Measurements from ENCODE around the gene LTBP1. TPM values are rescaled to one million over a fixed set of nuclear protein-coding genes. Genes with fewer than 3 reads are reported as not detected.
A peak's percentile ranks its signal among the peaks of the same experiment; 100 is the strongest.

LTBP1 gene, protein sequence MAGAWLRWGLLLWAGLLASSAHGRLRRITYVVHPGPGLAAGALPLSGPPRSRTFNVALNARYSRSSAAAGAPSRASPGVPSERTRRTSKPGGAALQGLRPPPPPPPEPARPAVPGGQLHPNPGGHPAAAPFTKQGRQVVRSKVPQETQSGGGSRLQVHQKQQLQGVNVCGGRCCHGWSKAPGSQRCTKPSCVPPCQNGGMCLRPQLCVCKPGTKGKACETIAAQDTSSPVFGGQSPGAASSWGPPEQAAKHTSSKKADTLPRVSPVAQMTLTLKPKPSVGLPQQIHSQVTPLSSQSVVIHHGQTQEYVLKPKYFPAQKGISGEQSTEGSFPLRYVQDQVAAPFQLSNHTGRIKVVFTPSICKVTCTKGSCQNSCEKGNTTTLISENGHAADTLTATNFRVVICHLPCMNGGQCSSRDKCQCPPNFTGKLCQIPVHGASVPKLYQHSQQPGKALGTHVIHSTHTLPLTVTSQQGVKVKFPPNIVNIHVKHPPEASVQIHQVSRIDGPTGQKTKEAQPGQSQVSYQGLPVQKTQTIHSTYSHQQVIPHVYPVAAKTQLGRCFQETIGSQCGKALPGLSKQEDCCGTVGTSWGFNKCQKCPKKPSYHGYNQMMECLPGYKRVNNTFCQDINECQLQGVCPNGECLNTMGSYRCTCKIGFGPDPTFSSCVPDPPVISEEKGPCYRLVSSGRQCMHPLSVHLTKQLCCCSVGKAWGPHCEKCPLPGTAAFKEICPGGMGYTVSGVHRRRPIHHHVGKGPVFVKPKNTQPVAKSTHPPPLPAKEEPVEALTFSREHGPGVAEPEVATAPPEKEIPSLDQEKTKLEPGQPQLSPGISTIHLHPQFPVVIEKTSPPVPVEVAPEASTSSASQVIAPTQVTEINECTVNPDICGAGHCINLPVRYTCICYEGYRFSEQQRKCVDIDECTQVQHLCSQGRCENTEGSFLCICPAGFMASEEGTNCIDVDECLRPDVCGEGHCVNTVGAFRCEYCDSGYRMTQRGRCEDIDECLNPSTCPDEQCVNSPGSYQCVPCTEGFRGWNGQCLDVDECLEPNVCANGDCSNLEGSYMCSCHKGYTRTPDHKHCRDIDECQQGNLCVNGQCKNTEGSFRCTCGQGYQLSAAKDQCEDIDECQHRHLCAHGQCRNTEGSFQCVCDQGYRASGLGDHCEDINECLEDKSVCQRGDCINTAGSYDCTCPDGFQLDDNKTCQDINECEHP (N-terminal part only)
- total RNA-seq (under 1 TPM in 1 of 2 experiments, not detected in 1; 0.06 TPM), total RNA-seq (0 to 2.7 (median 0.39) reads per million in 172 experiments)
- 0.08 TPM for polyA plus RNA-seq (2013, experiment 1 of 2)
- 1.9 TPM for polyA plus RNA-seq (2013, experiment 2 of 2)

DNA sequence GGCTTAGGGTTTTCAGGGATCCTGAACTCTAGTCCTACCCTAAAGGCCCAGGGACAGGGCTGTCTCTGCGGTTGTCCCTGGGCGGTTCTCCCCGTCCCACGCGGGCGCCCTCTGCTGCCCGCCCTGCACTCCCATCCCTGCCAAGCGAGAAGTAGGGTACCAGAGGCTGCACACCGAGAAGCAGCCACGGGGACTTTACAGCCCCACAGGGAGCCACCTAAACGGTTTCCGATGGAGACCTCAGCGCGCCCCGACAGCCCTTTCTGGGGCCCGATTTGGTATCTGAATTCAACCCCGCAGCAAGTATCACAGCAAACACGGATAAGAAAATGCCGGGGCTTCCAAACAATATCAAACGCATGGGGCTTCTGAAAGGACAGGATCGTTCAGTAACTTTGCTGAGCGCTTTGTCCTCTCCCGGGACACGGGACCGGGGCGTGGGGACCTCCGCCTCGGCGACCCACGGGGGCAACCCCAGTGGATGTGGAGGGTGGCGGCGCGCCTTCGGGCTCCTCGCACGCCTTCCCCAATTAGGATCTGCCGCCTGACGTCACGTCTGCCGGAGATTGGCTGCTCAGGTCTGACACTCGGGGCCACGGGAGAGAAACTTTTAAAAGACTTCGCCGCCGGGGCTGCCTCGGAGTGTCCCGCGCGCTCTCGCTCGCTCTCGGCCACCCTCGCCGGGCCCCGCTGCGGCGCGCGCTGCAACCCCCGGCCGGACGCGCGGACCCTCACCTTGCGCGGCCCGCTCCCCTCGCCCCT is at the start of gene LTBP1:
TSS of gene LTBP1 (plus strand) at position 640 of the 762 bp plus-strand sequence. CDS start 372 bp downstream, outside the sequence.
- no peak within 1 kb of the TSS for H3K27ac Mint-ChIP-seq
- peaks cover 23 to 24% of the 10 kb centered on the region in 2 experiments for H3K27me3 ChIP-seq (ENCODE audit: control insufficient read depth in 1 of 2, insufficient read depth in 2 of 2, low read length in 2 of 2)
- POLR2A ChIA-PET = no interaction called here

DNA sequence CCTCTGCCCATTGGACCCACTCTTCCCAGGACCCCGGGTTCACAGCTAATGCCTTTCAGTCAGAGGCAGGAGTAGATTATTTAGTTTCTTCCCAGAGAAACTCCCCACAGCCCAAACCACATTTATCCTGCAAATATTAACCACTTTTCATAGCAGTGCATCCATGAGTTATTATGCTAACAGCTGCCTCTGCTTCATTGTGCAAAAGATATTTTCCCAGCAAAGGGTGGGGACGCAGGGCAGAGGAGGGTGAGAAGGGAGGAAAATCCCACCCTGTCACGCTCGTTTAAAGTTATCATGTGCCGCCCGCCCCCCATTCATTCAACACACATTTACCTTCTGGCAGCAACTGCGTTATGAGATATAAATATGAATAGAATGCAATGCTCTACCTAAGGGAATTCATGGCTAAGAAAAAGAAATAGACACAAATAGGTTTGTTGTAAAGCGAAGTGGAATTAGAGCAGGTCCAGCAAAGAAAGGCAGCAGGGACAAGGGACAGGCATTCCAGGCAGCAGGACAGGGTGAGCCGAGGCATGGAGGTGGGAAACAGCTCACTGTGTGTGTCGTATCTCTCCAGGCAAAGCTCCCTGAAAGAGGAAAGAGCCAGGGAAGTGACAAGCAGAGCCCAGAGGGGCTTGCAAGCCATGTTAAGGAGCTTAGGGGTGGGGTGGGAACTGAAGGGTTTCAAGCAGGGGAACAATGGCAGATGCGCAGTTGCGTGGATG is 46.3 kb upstream of the LTBP1 start:
- Histone ChIP-seq H3K4me3 (ENCODE audit: low read length) (no peak overlapping the region), H3K36me3 (ENCODE audit: insufficient read depth, low read length) (no peaks in the 10 kb centered on the region), H3K27ac (ENCODE audit: low read depth in 1 of 2, low read length in 2 of 2) (no peak overlapping the region), H3K27me3 (ENCODE audit: control insufficient read depth in 1 of 2, insufficient read depth in 2 of 2, low read length in 2 of 2) (peaks cover 2 to 11% of the 10 kb centered on the region in 2 experiments), H3K4me1 (ENCODE audit: insufficient read depth, low read length) (no peaks in the 10 kb centered on the region), H3K9me3 (ENCODE audit: control insufficient read depth in 1 of 2, insufficient read depth in 1 of 2, low read length in 2 of 2) (no peaks in the 10 kb centered on the region)
- Mint-ChIP-seq H3K27ac (no peak overlapping the region), H3K4me1 (ENCODE audit: low read depth) (no peaks in the 10 kb centered on the region), H3K27me3 (peaks cover 24% of the 10 kb centered on the region), H3K36me3 (ENCODE audit: low read depth) (no peaks in the 10 kb centered on the region), H3K9me3 (no peaks in the 10 kb centered on the region), H3K4me3 (no peak overlapping the region)
- intact Hi-C loops (cut with DNase I, micrococcal nuclease) = no loop called here
- ChIA-PET CTCF (no interaction called here), POLR2A (no interaction called here)
- ATAC-seq (ENCODE audit: poor library complexity) = no peak
- DNase-seq = no peak
- TF ChIP-seq, protein P1, sequence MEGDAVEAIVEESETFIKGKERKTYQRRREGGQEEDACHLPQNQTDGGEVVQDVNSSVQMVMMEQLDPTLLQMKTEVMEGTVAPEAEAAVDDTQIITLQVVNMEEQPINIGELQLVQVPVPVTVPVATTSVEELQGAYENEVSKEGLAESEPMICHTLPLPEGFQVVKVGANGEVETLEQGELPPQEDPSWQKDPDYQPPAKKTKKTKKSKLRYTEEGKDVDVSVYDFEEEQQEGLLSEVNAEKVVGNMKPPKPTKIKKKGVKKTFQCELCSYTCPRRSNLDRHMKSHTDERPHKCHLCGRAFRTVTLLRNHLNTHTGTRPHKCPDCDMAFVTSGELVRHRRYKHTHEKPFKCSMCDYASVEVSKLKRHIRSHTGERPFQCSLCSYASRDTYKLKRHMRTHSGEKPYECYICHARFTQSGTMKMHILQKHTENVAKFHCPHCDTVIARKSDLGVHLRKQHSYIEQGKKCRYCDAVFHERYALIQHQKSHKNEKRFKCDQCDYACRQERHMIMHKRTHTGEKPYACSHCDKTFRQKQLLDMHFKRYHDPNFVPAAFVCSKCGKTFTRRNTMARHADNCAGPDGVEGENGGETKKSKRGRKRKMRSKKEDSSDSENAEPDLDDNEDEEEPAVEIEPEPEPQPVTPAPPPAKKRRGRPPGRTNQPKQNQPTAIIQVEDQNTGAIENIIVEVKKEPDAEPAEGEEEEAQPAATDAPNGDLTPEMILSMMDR (IDR thresholded peaks at IDR 0.05) = no peak

More for the DNA sequence above, at the start of gene LTBP1:
- H3K27ac ChIP-seq (ENCODE audit: low read depth in 1 of 2, low read length in 2 of 2) = no peak within 1 kb of the TSS
- Mint-ChIP-seq H3K9me3 (no peaks in the 10 kb centered on the region), H3K4me1 (ENCODE audit: low read depth) (no peaks in the 10 kb centered on the region), H3K36me3 (ENCODE audit: low read depth) (no peaks in the 10 kb centered on the region), H3K27me3 (peaks cover 43% of the 10 kb centered on the region), H3K4me3 (peak within 1 kb of the TSS; percentile 81)
- DNase-seq (peak; percentile 8 to 73 (median 32)), ATAC-seq (ENCODE audit: poor library complexity) (peak; percentile 70)
- no peaks in the 10 kb centered on the region for H3K36me3 ChIP-seq (ENCODE audit: insufficient read depth, low read length)
- H3K4me1 ChIP-seq (ENCODE audit: insufficient read depth, low read length) = peaks cover 5% of the 10 kb centered on the region
- peaks cover 0 to 7% of the 10 kb centered on the region in 2 experiments for H3K9me3 ChIP-seq (ENCODE audit: control insufficient read depth in 1 of 2, insufficient read depth in 1 of 2, low read length in 2 of 2)
- peak within 1 kb of the TSS; percentile 59 for H3K4me3 ChIP-seq (ENCODE audit: low read length)
- CTCF ChIA-PET = no interaction called here
- intact Hi-C loops (cut with DNase I, micrococcal nuclease) = no loop called here
- TF ChIP-seq, protein P1 (IDR thresholded peaks at IDR 0.05) = peak; percentile 32
